H9 (cell line): ENCODE measurements around the gene MMD. TPM values are rescaled to one million over a fixed set of nuclear protein-coding genes. Genes with fewer than 3 reads are reported as not detected.

Source experiments
- DNase-seq: peaks from one replicate; pipeline ENCODE4 v3.0.0-alpha.2; 2017
- H2AFZ ChIP-seq: one replicate; pipeline ENCODE4 v1.6.1; 2013; ENCODE audit warnings: mild to moderate bottlenecking, low read length, control low read depth, moderate library complexity
- H2AK5ac ChIP-seq: 2 replicates; pipeline ENCODE4 v1.6.1; 2013; ENCODE audit warnings: low read length, control low read depth, mixed read lengths; ENCODE audit not compliant: insufficient read length
- H2BK120ac ChIP-seq: one replicate; pipeline ENCODE4 v1.6.1; 2013; ENCODE audit warnings: low read depth, mild to moderate bottlenecking, low read length, control low read depth, inconsistent platforms; ENCODE audit not compliant: poor library complexity, severe bottlenecking
- H2BK12ac ChIP-seq: 2 replicates; pipeline ENCODE4 v1.6.1; 2013; ENCODE audit warnings: low read length, control low read depth, mixed read lengths, low read depth; ENCODE audit not compliant: insufficient read length
- H2BK15ac ChIP-seq: 2 replicates; pipeline ENCODE4 v1.6.1; 2013; ENCODE audit warnings: low read depth, low read length, control low read depth
- H2BK20ac ChIP-seq: one replicate; pipeline ENCODE4 v1.6.1; 2013; ENCODE audit warnings: low read depth, mild to moderate bottlenecking, low read length, control low read depth, inconsistent platforms; ENCODE audit not compliant: poor library complexity, severe bottlenecking
- H2BK5ac ChIP-seq: 2 replicates; pipeline ENCODE4 v1.6.1; 2013; ENCODE audit warnings: low read length, control low read depth, mixed read lengths; ENCODE audit not compliant: insufficient read length
- H3K14ac ChIP-seq: 2 replicates; pipeline ENCODE4 v1.6.1; 2013; ENCODE audit warnings: low read length, control low read depth; ENCODE audit not compliant: insufficient read depth
- H3K18ac ChIP-seq: 2 replicates; pipeline ENCODE4 v1.6.1; 2013; ENCODE audit warnings: low read depth, mild to moderate bottlenecking, mixed read lengths, low read length, control low read depth; ENCODE audit not compliant: insufficient read length
- H3K23ac ChIP-seq: 2 replicates; pipeline ENCODE4 v1.6.1; 2013; ENCODE audit warnings: low read length, control low read depth, mixed read lengths, low read depth; ENCODE audit not compliant: insufficient read length
- H3K23me2 ChIP-seq: 2 replicates; pipeline ENCODE4 v1.6.1; 2013; ENCODE audit warnings: low read depth, mild to moderate bottlenecking, mixed read lengths, low read length, control low read depth; ENCODE audit not compliant: insufficient read length, poor library complexity, severe bottlenecking
- H3K27ac ChIP-seq: 2 replicates; pipeline ENCODE4 v1.5.1; 2013; ENCODE audit warnings: low read length, control low read depth, mixed read lengths, low read depth; ENCODE audit not compliant: insufficient read length
- H3K27me3 ChIP-seq: 2 replicates; pipeline ENCODE4 v1.6.1; 2013; ENCODE audit warnings: low read length, control low read depth, inconsistent platforms; ENCODE audit not compliant: insufficient read depth
- H3K4ac ChIP-seq: 2 replicates; pipeline ENCODE4 v1.6.1; 2013; ENCODE audit warnings: low read depth, mild to moderate bottlenecking, control low read depth, inconsistent platforms, low read length, moderate library complexity
- H3K4me1 ChIP-seq: 2 replicates; pipeline ENCODE4 v1.6.1; 2013; ENCODE audit warnings: low read length, control low read depth, inconsistent platforms; ENCODE audit not compliant: insufficient read depth
- H3K4me2 ChIP-seq: 2 replicates; pipeline ENCODE4 v1.6.1; 2013; ENCODE audit warnings: low read length, control low read depth, mixed read lengths; ENCODE audit not compliant: insufficient read length, insufficient read depth
- H3K56ac ChIP-seq: 2 replicates; pipeline ENCODE4 v1.6.1; 2013; ENCODE audit warnings: low read depth, mild to moderate bottlenecking, mixed read lengths, low read length, control low read depth; ENCODE audit not compliant: insufficient read length
- H3K79me1 ChIP-seq: 2 replicates; pipeline ENCODE4 v1.6.1; 2013; ENCODE audit warnings: low read depth, mild to moderate bottlenecking, moderate library complexity, low read length, control low read depth, inconsistent platforms; ENCODE audit not compliant: insufficient read depth, poor library complexity, severe bottlenecking
- H3K79me2 ChIP-seq: 2 replicates; pipeline ENCODE4 v1.6.1; 2013; ENCODE audit warnings: low read length, control low read depth, inconsistent platforms; ENCODE audit not compliant: insufficient read depth
- H3K9ac ChIP-seq: 2 replicates; pipeline ENCODE4 v1.6.1; 2013; ENCODE audit warnings: low read length, control low read depth, mixed read lengths; ENCODE audit not compliant: insufficient read length; ENCODE audit errors: extremely low read depth
- H3K9me3 ChIP-seq: one replicate; pipeline ENCODE4 v1.6.1; 2013; ENCODE audit warnings: low read depth, low read length, inconsistent platforms; ENCODE audit not compliant: control insufficient read depth
- H3T11ph ChIP-seq: one replicate; pipeline ENCODE4 v1.6.1; 2013; ENCODE audit warnings: mild to moderate bottlenecking, low read length, control low read depth, inconsistent platforms
- H4K20me1 ChIP-seq: one replicate; pipeline ENCODE4 v1.6.1; 2013; ENCODE audit not compliant: control insufficient read depth, insufficient read length, insufficient read depth
- H4K5ac ChIP-seq: 2 replicates; pipeline ENCODE4 v1.6.1; 2013; ENCODE audit warnings: low read depth, mild to moderate bottlenecking, mixed read lengths, low read length, control low read depth; ENCODE audit not compliant: insufficient read length
- H4K8ac ChIP-seq: replicated peaks from 2 replicates; pipeline ENCODE4 v1.6.1; 2013; ENCODE audit warnings: low read length, control low read depth, mixed read lengths, low read depth; ENCODE audit not compliant: insufficient read length
- H4K91ac ChIP-seq: 2 replicates; pipeline ENCODE4 v1.6.1; 2013; ENCODE audit warnings: low read depth, mild to moderate bottlenecking, moderate library complexity, mixed read lengths, low read length, control low read depth; ENCODE audit not compliant: insufficient read length
- H3K27ac Mint-ChIP-seq, 3 experiments: 2 replicates in 2 of 3; 3 replicates in 1 of 3; pipeline ENCODE4 v1.8.0; 2020 to 2021; ENCODE audit warnings: mixed read lengths in 3 of 3, mild to moderate bottlenecking in 1 of 3, moderate library complexity in 1 of 3
- H3K27me3 Mint-ChIP-seq: 2 replicates; pipeline ENCODE4 v1.8.0; 2021; ENCODE audit warnings: low read depth, mild to moderate bottlenecking, moderate library complexity, mixed read lengths
- H3K36me3 Mint-ChIP-seq, 3 experiments: 2 replicates in 2 of 3; 3 replicates in 1 of 3; pipeline ENCODE4 v1.8.0; 2020 to 2021; ENCODE audit warnings: low read depth in 3 of 3, mixed read lengths in 3 of 3; ENCODE audit not compliant: insufficient read depth in 1 of 3
- H3K4me1 Mint-ChIP-seq, 2 experiments: 2 replicates each; pipeline ENCODE4 v1.8.0; 2020; ENCODE audit warnings: mixed read lengths in 2 of 2
- H3K4me3 Mint-ChIP-seq, 2 experiments: 2 replicates in 1 of 2; 3 replicates in 1 of 2; pipeline ENCODE4 v1.8.0; 2020 to 2021; ENCODE audit warnings: mild to moderate bottlenecking in 2 of 2, mixed read lengths in 2 of 2, moderate library complexity in 1 of 2
- H3K9me3 Mint-ChIP-seq, 2 experiments: 2 replicates in 1 of 2; 3 replicates in 1 of 2; pipeline ENCODE4 v1.8.0; 2020; ENCODE audit warnings: mild to moderate bottlenecking in 2 of 2, mixed read lengths in 2 of 2, moderate library complexity in 1 of 2
- WGBS: extraction: QIAGEN DNeasy Blood & Tissue Kit; methylation state at CpG from one replicate; pipeline ENCODE4 v1.1.7; 2013; ENCODE audit warnings: missing lambda C conversion rate, low lambda C conversion rate, mixed read lengths; ENCODE audit not compliant: insufficient read length; ENCODE audit errors: extremely low coverage; 5-methylcytosine and 5-hydroxymethylcytosine counted together
- total RNA-seq: library from RNA; stranded (reverse); gene quantifications from 2 replicates; pipeline ENCODE4 v1.2.1, GENCODE V29; 2021
- TF ChIP-seq, protein P1 (sequence below): fragments of 200-600 bp; sonication (generic); conservative IDR thresholded peaks from 3 replicates; pipeline ENCODE4 v1.8.0; 2021; ENCODE audit warnings: antibody characterized with exemption, mild to moderate bottlenecking

MMD gene
- total RNA-seq, 1 experiment from 2014 or later, result 24.0 TPM

DNA sequence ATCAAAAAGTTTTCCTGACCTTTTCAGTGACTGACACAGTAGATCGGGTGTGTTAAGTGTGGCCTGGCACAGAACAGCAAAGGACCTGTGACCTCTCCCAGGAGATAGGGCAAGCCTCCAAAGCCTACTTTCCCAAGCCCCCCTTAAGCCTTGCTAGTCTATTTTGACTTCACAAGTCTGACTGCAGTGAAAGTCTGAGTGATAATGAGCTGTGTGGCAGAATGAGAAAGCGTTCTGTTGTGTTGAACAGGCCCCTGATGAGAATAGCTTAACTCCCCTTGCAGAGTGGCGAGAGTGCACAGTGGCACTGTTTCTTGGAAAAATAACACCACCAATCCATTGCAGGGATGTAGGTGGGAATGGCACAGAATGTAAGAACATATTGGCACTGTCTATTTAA is 32.8 kb downstream of the MMD start:
- Histone ChIP-seq H3K23me2 (no peaks in the 10 kb centered on the region), H3K9me3 (no peaks in the 10 kb centered on the region), H4K20me1 (no peaks in the 10 kb centered on the region), H2BK12ac (no peak overlapping the region), H2BK5ac (no peak overlapping the region), H3K27ac (no peak overlapping the region), H4K8ac (no peak overlapping the region), H4K91ac (no peak overlapping the region), H3K9ac (no peak overlapping the region), H3K18ac (no peak overlapping the region), H3K4ac (no peak overlapping the region), H3K79me1 (no peaks in the 10 kb centered on the region), H2BK20ac (no peak overlapping the region), H3K4me1 (no peaks in the 10 kb centered on the region), H2AK5ac (no peak overlapping the region), H3K79me2 (no peaks in the 10 kb centered on the region), H2BK120ac (no peak overlapping the region), H3K23ac (no peak overlapping the region), H3K27me3 (no peaks in the 10 kb centered on the region), H4K5ac (no peak overlapping the region), H3T11ph (no peak overlapping the region), H2AFZ (no peak overlapping the region), H3K56ac (no peak overlapping the region), H3K4me2 (no peak overlapping the region), H3K14ac (no peak overlapping the region), H2BK15ac (no peak overlapping the region)
- TF ChIP-seq, protein P1, sequence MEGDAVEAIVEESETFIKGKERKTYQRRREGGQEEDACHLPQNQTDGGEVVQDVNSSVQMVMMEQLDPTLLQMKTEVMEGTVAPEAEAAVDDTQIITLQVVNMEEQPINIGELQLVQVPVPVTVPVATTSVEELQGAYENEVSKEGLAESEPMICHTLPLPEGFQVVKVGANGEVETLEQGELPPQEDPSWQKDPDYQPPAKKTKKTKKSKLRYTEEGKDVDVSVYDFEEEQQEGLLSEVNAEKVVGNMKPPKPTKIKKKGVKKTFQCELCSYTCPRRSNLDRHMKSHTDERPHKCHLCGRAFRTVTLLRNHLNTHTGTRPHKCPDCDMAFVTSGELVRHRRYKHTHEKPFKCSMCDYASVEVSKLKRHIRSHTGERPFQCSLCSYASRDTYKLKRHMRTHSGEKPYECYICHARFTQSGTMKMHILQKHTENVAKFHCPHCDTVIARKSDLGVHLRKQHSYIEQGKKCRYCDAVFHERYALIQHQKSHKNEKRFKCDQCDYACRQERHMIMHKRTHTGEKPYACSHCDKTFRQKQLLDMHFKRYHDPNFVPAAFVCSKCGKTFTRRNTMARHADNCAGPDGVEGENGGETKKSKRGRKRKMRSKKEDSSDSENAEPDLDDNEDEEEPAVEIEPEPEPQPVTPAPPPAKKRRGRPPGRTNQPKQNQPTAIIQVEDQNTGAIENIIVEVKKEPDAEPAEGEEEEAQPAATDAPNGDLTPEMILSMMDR, result no peak
- DNase-seq, result no peak
- H3K27me3 Mint-ChIP-seq, result no peaks in the 10 kb centered on the region
- WGBS, result no CpG with 5 or more reads among the region's 3 CpGs
- no peak overlapping the region for H3K27ac Mint-ChIP-seq
- H3K9me3 Mint-ChIP-seq, result no peaks in the 10 kb centered on the region
- no peak overlapping the region for H3K4me3 Mint-ChIP-seq
- H3K4me1 Mint-ChIP-seq, result no peaks in the 10 kb centered on the region
- H3K36me3 Mint-ChIP-seq, result peaks cover 4 to 8% (median 8%) of the 10 kb centered on the region in 3 experiments
